ENCODE results near the gene DERL3. TPM values are rescaled to one million over a fixed set of nuclear protein-coding genes. Genes with fewer than 3 reads are reported as not detected.

Gene DERL3
- total and polyA plus RNA-seq, 2 of the 13 experiments (the other 11 are each of a cell fraction or from before 2014, with no cell fraction given) = not detected

DNA sequence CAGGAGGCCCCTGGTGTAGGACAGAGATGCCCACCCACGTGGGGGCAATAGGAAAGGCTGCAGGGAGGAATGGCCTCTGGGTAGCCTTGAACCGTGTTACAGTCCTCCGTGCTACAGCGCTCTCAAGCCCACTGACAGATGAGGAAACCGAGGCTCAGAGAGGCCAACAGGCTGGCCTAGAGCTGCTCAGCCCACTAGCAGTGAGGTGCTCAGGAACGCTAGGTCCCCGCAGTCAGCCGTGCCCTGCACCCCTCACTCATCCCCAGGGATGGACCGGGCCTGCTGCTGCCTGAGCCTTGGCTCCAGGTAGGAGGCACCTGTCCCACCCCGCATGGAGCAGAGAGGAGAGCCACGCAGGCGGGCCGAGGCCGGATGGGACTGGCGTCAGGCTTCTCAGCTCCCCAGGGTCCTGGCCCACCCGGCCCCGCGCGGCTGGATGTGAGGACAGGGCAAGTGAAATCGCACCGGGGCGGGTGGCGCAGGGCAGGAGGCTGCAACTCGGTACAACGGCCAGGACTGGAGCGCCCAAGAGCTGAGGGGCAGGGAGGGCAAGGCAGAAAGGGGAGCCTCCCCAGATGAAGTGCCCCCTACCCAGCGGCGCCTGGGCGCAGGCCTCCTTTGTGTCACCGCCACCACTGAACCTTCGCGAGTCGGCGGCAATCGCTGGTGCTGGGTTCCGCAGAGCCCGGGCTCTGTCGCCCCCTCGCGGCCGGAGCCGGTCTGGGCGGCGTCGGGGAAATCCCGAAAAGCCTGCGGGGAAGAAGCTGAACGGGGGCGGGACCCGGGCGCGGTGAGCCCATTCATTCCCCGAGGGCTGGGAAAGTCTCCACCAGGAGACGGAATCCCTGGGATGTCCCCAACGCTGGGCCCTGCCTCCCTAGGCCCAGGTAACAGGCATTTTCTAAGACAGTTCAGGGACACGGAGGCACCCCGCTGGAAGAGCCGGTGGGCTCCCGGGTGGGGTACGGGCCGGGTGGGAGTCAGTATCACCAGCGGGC lies 10.5 kb upstream of the DERL3 start (continued):
- TF ChIP-seq NPAS2 (CRISPR knock-in tag; IDR thresholded peaks at IDR 0.05; ENCODE audit: borderline replicate concordance) (no peak), HIC2 (CRISPR knock-in tag; IDR thresholded peaks at IDR 0.05; ENCODE audit: low read depth) (peak; percentile 78; the same call in 1 of the 2 replicates), SYNCRIP (IDR thresholded peaks at IDR 0.05; ENCODE audit: insufficient read depth, low read depth, low read length) (no peak), SMYD3 (CRISPR knock-in tag; IDR thresholded peaks at IDR 0.05) (no peak), RORA (CRISPR knock-in tag; IDR thresholded peaks at IDR 0.05) (no peak), ADNP (CRISPR knock-in tag; IDR thresholded peaks at IDR 0.05) (no peak), PPARG (CRISPR knock-in tag; conservative IDR thresholded peaks at IDR 0.05) (no peak), ZNF292 (CRISPR knock-in tag; IDR thresholded peaks at IDR 0.05; ENCODE audit: borderline replicate concordance, low read depth) (peak; percentile 35; the same call in 1 of the 2 replicates), ZNF788 (CRISPR knock-in tag; IDR thresholded peaks at IDR 0.05; ENCODE audit: borderline replicate concordance) (peak; percentile 51), GABPA (IDR thresholded peaks at IDR 0.05; ENCODE audit: low read depth, low read length) (no peak), GABPA (CRISPR knock-in tag; IDR thresholded peaks at IDR 0.05; ENCODE audit: low read depth) (no peak), HOXA5 (CRISPR knock-in tag; IDR thresholded peaks at IDR 0.05) (no peak), ZFY (CRISPR knock-in tag; IDR thresholded peaks at IDR 0.05) (peak; percentile 81), ZNF580 (CRISPR knock-in tag; IDR thresholded peaks at IDR 0.05; ENCODE audit: borderline replicate concordance, low read depth) (no peak), ZSCAN29 (CRISPR knock-in tag; conservative IDR thresholded peaks at IDR 0.05) (0 out of 2 replicates have a peak, but pooled peaks have one; percentile 40), ZSCAN9 (CRISPR knock-in tag; IDR thresholded peaks at IDR 0.05; ENCODE audit: borderline replicate concordance) (0 out of 2 replicates have a peak, but pooled peaks have one; percentile 43), CEBPG (CRISPR knock-in tag; IDR thresholded peaks at IDR 0.05) (peak; percentile 33; the same call in 1 of the 2 replicates), HOXA3 (CRISPR knock-in tag; IDR thresholded peaks at IDR 0.05) (peak; percentile 81), ZFP90 (CRISPR knock-in tag; IDR thresholded peaks at IDR 0.05; ENCODE audit: borderline replicate concordance) (peak; percentile 35; the same call in 1 of the 2 replicates), SRSF4 (IDR thresholded peaks at IDR 0.05; ENCODE audit: low read depth, low read length, poor library complexity, severe bottlenecking) (no peak)
- TF ChIP-seq, protein P1, sequence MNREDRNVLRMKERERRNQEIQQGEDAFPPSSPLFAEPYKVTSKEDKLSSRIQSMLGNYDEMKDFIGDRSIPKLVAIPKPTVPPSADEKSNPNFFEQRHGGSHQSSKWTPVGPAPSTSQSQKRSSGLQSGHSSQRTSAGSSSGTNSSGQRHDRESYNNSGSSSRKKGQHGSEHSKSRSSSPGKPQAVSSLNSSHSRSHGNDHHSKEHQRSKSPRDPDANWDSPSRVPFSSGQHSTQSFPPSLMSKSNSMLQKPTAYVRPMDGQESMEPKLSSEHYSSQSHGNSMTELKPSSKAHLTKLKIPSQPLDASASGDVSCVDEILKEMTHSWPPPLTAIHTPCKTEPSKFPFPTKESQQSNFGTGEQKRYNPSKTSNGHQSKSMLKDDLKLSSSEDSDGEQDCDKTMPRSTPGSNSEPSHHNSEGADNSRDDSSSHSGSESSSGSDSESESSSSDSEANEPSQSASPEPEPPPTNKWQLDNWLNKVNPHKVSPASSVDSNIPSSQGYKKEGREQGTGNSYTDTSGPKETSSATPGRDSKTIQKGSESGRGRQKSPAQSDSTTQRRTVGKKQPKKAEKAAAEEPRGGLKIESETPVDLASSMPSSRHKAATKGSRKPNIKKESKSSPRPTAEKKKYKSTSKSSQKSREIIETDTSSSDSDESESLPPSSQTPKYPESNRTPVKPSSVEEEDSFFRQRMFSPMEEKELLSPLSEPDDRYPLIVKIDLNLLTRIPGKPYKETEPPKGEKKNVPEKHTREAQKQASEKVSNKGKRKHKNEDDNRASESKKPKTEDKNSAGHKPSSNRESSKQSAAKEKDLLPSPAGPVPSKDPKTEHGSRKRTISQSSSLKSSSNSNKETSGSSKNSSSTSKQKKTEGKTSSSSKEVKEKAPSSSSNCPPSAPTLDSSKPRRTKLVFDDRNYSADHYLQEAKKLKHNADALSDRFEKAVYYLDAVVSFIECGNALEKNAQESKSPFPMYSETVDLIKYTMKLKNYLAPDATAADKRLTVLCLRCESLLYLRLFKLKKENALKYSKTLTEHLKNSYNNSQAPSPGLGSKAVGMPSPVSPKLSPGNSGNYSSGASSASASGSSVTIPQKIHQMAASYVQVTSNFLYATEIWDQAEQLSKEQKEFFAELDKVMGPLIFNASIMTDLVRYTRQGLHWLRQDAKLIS (CRISPR knock-in tag; IDR thresholded peaks at IDR 0.05) = no peak
- TF ChIP-seq, protein P2, sequence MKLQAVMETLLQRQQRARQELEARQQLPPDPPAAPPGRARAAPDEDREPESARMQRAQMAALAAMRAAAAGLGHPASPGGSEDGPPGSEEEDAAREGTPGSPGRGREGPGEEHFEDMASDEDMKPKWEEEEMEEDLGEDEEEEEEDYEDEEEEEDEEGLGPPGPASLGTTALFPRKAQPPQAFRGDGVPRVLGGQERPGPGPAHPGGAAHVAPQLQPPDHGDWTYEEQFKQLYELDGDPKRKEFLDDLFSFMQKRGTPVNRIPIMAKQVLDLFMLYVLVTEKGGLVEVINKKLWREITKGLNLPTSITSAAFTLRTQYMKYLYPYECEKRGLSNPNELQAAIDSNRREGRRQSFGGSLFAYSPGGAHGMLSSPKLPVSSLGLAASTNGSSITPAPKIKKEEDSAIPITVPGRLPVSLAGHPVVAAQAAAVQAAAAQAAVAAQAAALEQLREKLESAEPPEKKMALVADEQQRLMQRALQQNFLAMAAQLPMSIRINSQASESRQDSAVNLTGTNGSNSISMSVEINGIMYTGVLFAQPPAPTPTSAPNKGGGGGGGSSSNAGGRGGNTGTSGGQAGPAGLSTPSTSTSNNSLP (IDR thresholded peaks at IDR 0.05; ENCODE audit: low read depth, low read length) = no peak
